NB4 (cell line): ENCODE data around the gene RRP12.

Experiments
- DNase-seq: peaks from one replicate; pipeline ENCODE4 v3.0.0; 2010; ENCODE audit warnings: low read depth
- H3K4me3 ChIP-seq: one replicate; pipeline ENCODE4 v1.5.1; 2011; ENCODE audit warnings: mild to moderate bottlenecking, low read depth, low read length, moderate library complexity
- MYC ChIP-seq: IDR thresholded peaks from 2 replicates; pipeline ENCODE4 v1.6.1; 2011; ENCODE audit warnings: low read depth, low read length
- POLR2A ChIP-seq: IDR thresholded peaks from 2 replicates; pipeline ENCODE4 v1.6.1; 2011; ENCODE audit warnings: mild to moderate bottlenecking; ENCODE audit not compliant: insufficient read length; ENCODE audit errors: extremely low read depth
- TF ChIP-seq, protein P1 (sequence below): IDR thresholded peaks from one replicate; pipeline ENCODE4 v1.5.1; 2012; ENCODE audit warnings: low read depth, low read length
- TF ChIP-seq, protein P2 (sequence below): IDR thresholded peaks from 2 replicates; pipeline ENCODE4 v1.6.1; 2011; ENCODE audit warnings: low read depth, low read length

The RRP12 gene

DNA sequence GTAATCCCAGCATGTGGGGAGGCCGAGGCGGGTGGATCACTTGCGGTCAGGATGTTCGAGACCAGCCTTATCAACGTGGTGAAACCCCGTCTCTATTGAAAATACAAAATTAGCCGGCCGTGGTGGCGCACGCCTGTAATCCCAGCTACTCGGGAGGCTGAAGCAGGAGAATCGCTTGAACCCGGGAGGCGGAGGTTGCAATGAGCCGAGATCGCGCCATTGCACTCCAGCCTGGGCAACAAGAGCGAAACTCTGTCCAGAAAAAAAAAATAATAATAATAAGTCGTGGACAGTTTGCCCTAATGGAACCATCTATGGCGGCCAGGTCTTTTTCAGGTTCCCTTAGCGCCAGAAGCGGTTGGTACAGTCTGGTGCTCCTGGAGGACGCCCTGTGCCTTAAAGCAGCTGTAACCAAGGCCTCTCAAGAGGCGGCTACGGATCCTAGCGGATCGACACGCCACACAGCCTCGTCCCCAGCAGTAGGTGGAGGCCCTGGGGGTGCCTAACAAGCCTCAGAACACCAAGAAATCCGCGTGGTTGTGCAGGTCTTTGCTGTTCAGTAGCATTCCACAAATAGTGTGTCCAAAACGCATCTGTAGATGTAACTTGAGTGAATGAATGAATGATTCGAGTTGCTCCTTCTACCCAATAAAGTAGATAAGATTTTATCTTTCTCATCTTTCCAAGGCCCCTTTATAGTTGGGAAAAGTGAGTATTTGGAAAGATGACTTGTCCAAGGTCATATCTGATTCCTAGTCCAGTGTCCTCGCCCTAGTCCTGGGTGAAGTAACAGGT lies 25.8 kb upstream of the RRP12 start:
- DNase-seq: peak; percentile 58
- no peak for TF ChIP-seq POLR2A
- no peak for TF ChIP-seq MYC
- TF ChIP-seq, protein P1, sequence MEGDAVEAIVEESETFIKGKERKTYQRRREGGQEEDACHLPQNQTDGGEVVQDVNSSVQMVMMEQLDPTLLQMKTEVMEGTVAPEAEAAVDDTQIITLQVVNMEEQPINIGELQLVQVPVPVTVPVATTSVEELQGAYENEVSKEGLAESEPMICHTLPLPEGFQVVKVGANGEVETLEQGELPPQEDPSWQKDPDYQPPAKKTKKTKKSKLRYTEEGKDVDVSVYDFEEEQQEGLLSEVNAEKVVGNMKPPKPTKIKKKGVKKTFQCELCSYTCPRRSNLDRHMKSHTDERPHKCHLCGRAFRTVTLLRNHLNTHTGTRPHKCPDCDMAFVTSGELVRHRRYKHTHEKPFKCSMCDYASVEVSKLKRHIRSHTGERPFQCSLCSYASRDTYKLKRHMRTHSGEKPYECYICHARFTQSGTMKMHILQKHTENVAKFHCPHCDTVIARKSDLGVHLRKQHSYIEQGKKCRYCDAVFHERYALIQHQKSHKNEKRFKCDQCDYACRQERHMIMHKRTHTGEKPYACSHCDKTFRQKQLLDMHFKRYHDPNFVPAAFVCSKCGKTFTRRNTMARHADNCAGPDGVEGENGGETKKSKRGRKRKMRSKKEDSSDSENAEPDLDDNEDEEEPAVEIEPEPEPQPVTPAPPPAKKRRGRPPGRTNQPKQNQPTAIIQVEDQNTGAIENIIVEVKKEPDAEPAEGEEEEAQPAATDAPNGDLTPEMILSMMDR: no peak
- TF ChIP-seq, protein P2, sequence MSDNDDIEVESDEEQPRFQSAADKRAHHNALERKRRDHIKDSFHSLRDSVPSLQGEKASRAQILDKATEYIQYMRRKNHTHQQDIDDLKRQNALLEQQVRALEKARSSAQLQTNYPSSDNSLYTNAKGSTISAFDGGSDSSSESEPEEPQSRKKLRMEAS: no peak
- H3K4me3 ChIP-seq: peak overlapping the region; percentile 97

DNA sequence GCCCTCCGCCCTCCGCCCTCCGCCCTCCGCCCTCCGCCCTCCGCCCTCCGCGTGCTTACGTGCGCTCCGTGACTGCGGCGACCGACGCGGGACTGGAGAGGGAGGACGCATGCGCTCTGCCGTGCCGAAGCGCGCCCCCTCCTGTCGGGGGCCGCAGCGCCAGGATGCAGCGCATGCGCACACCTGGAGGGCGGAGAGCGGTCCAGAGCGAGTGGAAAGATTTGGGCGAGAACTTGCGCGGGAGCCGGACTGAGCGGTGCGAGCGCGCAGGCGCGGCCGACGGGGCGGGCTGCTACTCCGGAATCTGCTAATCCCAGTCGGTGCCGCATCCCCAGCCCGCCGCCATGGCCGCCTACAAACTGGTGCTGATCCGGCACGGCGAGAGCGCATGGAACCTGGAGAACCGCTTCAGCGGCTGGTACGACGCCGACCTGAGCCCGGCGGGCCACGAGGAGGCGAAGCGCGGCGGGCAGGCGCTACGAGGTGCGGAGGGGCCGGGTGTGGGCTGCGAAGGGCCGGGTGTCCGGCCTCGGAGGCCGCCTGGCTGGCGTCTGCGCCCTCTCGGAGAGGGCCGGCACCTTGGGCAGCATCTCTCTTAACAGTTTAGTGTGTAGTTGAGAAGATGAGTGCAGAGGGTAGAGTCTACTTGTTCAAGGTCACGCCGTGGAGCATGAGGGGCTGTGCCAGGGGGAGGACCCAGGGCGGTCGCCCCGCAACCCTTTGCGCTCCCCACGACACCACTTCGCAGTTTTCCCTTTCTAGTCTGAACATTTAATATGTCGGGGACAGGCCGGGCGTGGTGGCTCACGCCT lies 25.0 kb upstream of the RRP12 start, which contains the start of gene PGAM1:
PGAM1 (plus strand) TSS at position 228 of the 812 bp plus-strand sequence; CDS start at position 345, 117 bp downstream.
- peak; percentile 98 for DNase-seq
- TF ChIP-seq, protein P1: peak; percentile 70
- TF ChIP-seq POLR2A: peak; percentile 77
- TF ChIP-seq MYC: 0 out of 2 replicates have a peak, but pooled peaks have one; percentile 43
- TF ChIP-seq, protein P2: peak; percentile 81

DNA sequence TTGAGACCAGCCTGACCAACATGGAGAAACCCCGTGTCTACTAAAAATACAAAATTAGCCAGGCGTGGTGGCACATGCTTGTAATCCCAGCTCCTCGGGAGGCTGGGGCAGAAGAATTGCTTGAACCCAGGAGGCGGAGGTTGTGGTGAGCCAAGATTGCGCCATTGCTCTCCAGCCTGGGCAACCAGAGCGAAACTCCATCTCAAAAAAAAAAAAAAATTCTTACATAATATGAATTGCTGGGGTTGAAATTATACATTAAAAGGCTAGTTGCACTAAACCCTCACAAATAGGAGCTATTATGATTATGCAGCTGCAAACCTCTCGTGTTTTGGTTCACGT lies 22.6 kb upstream of the RRP12 start:
- DNase-seq: peak; percentile 82
- peak overlapping the region; percentile 1 for H3K4me3 ChIP-seq

More for the DNA sequence above, 25.0 kb upstream of the RRP12 start, which contains the start of gene PGAM1:
- H3K4me3 ChIP-seq: peak within 1 kb of the TSS; percentile 97

DNA sequence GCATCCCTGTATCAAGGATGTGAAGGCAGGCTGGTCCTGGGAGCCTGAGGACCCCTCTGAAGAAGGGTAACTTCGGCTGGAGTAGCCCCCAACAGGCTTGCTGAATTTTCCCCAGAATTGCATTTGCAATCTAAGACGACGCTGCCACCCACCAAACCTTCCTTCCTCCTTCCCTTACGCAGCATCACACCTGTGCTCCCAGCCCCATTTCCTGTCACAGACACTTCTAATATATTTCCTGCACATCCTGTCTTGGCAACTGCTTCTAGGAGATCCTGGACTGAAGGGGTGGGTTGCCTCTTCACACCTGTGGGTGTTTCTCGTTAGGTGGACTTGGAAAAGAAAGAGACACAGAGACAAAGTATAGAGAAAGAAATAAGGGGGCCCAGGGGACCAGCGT lies 15.4 kb upstream of the RRP12 start:
- no peak for TF ChIP-seq POLR2A
- TF ChIP-seq, protein P1: no peak
- TF ChIP-seq, protein P2: no peak
- no peak for TF ChIP-seq MYC
- H3K4me3 ChIP-seq: no peak overlapping the region
- DNase-seq: no peak

DNA sequence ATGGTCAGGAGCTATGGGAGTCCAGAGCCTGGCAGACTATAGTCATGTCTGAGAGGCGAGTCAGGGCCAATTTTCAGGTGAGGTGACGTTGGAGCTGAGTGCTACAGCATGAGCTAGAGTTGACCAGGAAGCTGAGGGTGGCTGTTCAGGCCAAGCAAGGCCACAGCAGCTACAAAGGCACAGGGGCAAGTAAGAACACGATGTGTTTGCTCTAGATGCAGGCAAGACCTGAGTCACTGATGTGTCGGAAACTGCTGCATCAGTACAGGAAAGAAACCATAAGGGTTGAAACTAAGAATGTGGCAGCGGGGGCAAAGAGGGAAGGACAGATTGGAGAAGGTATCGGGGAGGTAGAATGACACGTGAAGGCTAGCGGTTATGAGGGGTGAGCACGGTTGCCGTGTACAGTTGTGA lies 11.8 kb upstream of the RRP12 start:
- no peak for DNase-seq
- TF ChIP-seq, protein P2: no peak
- TF ChIP-seq, protein P1: no peak
- TF ChIP-seq MYC: no peak
- no peak for TF ChIP-seq POLR2A
- H3K4me3 ChIP-seq: no peak overlapping the region

DNA sequence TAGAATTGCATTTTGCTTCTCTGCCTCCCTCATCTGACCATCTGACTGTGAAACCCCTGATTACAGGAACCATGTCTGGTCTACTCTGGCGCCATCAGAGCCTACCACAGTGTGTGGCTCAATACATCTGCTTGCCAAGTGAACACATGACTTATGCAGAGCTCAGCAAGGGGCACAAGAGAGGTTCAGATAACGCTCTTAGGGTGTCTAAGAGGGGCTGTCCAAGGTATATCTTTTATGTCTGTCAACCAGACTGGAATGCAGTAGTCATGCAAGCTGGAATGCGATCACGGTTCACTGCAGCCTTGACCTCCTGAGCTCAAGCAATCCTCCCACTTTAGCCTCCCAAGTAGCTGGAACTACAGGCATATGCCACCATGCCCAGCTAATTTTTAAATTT lies 10.3 kb upstream of the RRP12 start:
- TF ChIP-seq, protein P1: no peak
- TF ChIP-seq, protein P2: peak; percentile 26; the same call in 1 of the 2 replicates
- TF ChIP-seq MYC (no peak), POLR2A (no peak)
- peak; percentile 60 for DNase-seq
- no peak overlapping the region for H3K4me3 ChIP-seq
